Suprapubic skin (tissue), 3 donors: Measurements from ENCODE around the gene LRMDA.

Experiments
- CTCF ChIP-seq, 2 donors: fragments of 200-600 bp in 1 of 2; fragments of 450-650 bp in 1 of 2; sonication (generic) in 1 of 2; IDR thresholded peaks; one replicate each; pipeline ENCODE4 v1.5.1; 2016 to 2019; ENCODE audit warnings: antibody characterized with exemption in 2 of 2, mild to moderate bottlenecking in 1 of 2, moderate library complexity in 1 of 2
- EP300 ChIP-seq: sonication (generic); formaldehyde crosslinking; IDR thresholded peaks from one replicate; pipeline ENCODE4 v1.6.1; 2017; ENCODE audit warnings: antibody characterized with exemption

- no peak for TF ChIP-seq CTCF (IDR thresholded peaks at IDR 0.05)
- TF ChIP-seq EP300 = no peak
These were observed 1123.1 kb downstream of the LRMDA start for GRCh38 chr10:76554478-76554877.
